Measurements from ENCODE around the gene RIN3.

The RIN3 gene

GRCh38 chr14:92513204-92513965, at the start of gene RIN3:
Gene RIN3, plus strand, starts transcription at chr14:92513781. Its CDS starts 152 bp downstream, at chr14:92513933.
- peak; percentile 51 to 65 for ATAC-seq

GRCh38 chr14:92464156-92464555, 49.4 kb upstream of the RIN3 start:
- no peak for ATAC-seq

GRCh38 chr14:92464716-92465115, 48.9 kb upstream of the RIN3 start:
- no peak for ATAC-seq

DNA sequence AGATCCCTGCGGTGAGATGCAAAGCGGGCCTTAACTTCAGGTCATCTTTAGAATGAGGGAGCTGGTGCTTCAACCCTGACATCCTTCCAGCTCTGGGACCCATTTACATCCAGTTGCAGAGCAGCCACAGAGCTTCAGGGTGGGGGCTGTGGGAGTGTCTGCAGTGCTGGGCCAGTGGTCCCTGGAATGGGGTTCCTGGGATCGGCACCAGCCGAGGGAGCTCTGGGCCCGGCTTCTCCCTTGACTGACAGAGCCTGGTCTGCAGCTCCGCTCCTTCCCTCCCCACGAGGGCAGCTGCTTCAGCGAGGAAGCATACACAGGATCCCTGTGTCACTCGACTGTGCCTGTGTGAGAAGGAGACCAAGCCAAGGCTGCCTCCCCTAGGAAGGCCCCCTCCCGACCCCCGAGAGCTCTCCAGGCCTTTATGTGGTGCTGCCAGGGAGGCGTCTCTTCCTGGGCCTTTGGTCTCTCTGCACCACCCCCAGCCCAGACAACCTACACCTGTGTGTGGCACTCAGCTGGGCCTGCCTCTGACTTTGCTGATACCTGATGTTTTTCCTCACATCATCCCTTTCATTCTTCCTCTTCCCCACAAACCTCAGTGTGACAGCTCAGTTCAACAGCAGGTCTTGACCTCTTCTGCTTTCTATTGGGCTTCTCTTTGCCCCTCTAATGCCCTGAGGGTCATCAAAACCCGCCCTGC, 48.1 kb upstream of the RIN3 start:
- no peak for ATAC-seq

DNA sequence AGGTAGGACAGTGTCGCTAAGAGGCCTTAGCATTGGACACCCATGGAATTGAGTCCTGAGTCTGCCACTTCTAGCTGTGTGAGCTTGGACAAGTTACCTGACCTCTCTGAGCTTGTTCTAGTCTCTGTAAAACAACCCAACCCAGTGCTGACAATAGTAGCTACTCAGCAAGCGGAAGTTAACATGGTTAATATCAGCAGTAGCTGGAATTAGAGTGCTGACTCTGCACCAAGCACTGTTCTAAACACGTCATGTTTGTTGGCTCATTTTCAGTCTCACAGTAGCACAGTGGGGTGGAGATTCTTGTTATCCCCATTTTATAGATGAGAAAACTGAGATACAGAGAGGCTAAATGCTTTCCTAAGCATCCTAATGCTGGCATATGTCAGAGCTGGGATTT, 47.5 kb upstream of the RIN3 start:
- ATAC-seq: no peak

DNA sequence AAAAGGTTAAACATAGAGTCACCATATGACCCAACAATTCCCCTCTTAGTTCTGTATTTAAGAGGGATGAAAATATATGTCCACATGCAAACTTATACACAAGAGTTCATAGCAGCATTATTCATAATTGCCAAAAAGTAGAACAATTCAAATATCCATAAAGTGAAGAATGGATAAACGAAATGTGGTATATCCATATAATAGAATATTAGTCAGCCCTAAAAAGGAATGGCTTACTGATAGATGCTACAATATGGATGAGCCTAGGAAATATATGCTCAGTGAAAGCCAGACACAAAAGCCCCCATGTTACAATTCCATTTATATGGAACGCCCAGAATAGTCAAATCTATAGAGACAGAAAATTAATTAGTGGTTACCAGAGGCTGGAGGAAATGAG, 44.1 kb upstream of the RIN3 start:
- no peak for ATAC-seq

- no peak for ATAC-seq
Observed at GRCh38 chr14:92470215-92470614, 43.4 kb upstream of the RIN3 start.

DNA sequence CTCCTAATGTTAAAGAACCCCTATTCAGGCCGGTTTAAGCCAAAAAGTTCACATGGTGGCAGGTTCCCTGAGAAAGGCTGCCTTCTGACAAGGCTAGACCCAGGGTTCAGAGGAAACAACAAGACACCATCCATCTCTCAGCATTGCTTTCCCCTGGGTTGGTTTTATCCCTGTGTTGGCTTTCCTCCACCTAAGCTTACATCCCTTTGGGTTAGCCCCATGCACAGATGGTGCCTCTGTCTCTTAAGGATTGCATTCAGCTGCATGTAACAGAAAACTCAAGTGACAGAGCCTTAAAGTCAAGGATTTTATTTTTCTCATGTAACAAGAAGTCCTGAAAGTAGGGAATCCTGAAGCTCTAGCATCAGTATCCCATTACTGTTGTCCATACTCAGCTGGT, 42.8 kb upstream of the RIN3 start:
- no peak for ATAC-seq

GRCh38 chr14:92471919-92472318, 41.7 kb upstream of the RIN3 start:
- no peak for ATAC-seq

GRCh38 chr14:92472860-92473259, 40.7 kb upstream of the RIN3 start:
- ATAC-seq: no peak

DNA sequence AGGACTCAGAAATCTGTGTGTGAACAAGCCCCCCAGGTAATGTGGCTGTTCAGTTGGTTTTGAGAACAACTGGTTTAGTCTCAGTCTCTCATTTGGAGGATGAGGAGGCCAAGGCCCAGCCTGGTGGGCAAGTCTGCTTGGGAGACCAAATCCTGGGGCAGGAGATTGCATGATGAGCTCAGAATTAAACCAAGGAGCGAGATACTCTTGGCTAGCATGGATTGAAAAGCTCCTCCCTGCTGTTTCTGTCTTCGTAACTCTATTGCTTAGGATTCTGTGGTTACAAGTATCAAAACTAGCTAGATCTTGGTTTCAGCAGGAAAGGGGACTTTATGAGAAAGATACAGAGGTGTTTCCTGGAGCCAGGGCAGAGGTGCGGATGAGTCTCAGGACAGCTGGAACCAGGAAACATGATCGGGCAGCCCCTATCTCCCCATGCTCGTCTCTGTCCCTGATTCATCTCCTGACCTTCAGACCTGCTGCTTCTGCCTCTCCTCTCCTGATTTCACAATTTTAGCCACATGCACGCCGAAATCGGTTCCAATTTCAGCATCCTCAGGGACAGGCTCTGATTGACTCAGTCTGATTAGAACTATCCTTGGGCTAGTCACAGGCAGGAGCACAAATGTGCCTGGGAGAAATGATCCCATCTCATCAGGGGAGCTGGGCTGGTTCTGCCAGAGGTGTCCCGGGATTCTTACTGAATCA, 40.2 kb upstream of the RIN3 start:
- ATAC-seq: no peak

- no peak for ATAC-seq
Observed at GRCh38 chr14:92473969-92474535, 39.5 kb upstream of the RIN3 start.

GRCh38 chr14:92475037-92475436, 38.5 kb upstream of the RIN3 start:
- ATAC-seq: no peak

DNA sequence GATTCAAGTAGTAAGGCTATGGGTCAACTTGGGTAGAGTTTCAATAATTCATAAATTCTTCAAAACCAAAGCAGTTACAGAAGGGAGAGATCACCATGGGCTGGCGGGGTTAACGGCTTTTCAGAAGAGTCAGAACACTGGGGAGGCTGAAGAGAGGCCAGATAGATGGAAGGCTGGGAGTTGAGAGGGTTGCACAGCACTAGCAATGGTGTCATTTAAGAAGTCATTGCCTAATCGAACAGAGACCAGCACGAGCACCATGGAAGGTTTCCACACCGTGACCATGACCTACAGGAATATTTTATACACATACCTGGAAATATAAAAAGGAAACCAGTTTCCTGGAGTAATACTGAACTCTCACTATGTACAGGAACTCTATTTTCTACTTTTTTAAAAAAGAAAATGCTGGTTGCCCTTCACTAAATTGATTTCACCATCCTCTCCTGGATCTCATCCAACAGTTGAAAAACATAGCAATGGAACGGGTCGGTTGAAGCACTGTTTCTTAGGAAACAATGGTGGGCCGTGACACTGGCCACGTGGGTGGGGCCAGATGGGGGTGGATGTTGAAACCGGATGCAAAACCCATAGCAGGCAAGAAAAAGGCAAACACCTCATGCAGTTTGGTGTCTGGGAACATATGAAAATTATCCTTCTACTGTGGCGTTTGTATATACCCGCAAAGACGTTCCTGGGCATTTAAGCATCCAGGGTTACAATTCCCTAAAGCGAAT, 38.0 kb upstream of the RIN3 start:
- ATAC-seq: no peak

GRCh38 chr14:92480856-92481255, 32.7 kb upstream of the RIN3 start:
- no peak for ATAC-seq

DNA sequence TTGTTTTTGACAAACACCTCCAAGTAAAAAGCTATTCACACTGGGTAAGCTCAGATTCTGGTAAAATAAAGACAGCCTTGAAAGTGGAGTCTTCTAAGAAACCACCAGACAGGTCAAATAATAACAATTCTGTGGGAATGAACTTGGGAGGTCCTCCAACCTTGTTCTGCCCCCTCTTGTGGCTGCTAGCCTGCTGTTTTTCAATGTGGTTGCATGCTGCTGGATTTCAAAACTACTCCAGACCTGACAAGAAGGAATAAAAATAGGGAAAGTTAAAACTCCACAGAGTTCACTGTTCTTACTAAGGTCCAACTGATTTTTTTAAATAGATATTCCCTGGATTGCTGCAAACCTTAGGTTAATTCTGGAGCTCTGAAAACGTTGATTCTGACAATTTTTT, 32.2 kb upstream of the RIN3 start:
- ATAC-seq: no peak

DNA sequence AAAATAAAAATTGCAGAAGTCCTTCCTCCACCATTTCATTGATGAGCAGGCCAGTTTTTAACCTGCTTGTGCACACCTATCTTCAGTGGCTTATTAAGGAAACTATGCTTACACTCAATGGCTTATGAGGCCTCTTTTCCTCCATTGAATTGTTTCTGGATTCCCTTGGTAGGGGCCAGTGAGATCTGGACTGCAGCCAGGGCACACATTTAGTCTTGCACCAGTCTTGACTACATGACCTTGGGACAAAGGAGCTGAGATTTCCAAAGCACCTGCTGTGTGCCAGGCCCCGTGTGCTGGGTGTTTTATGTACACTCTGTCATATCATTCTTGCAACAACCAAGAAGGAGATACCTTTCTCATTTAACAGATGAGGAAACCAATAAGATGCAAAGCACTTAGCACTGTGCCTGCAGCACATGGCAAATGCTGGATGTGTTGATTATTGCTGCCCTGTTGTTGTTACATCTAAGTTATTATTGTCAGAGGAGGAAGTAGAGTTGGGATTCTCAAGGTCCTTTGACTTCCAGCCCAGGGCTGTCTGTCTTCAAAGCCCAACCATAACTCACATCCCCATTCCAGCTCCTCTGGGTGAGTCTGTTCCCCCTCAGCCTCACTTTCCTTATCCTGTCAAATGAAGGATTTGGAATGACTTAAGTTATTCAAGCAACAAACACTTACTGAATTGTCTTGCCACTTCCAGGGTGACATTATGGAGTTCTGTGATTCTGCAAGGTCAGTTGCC, 31.6 kb upstream of the RIN3 start:
- no peak for ATAC-seq

GRCh38 chr14:92482621-92483319, 30.8 kb upstream of the RIN3 start:
- no peak for ATAC-seq

GRCh38 chr14:92484132-92484823, 29.3 kb upstream of the RIN3 start:
- ATAC-seq: no peak

- ATAC-seq: no peak
Observed at GRCh38 chr14:92486881-92487280, 26.7 kb upstream of the RIN3 start.
